Lung (tissue), 12 donors: Measurements from ENCODE around the gene PPP1R13B. TPM values are rescaled to one million over a fixed set of nuclear protein-coding genes. Genes with fewer than 3 reads are reported as not detected.

ENCODE experiments used
- ATAC-seq: fragments of 200-7000 bp; cut with Tn5 transposase; one replicate; pipeline ENCODE4 v1.9.1; 2020; ENCODE audit warnings: moderate number of reproducible peaks; ENCODE audit not compliant: insufficient read depth, low FRiP score
- DNase-seq, 3 donors: peaks; one replicate each; pipeline ENCODE4 v3.0.0-alpha.2; 2013 to 2017
- H3K27ac ChIP-seq, 2 donors: one replicate each; pipeline ENCODE4 v1.5.1; 2013; ENCODE audit warnings: mild to moderate bottlenecking in 2 of 2, moderate library complexity in 2 of 2, control low read depth in 1 of 2, inconsistent platforms in 1 of 2, low read depth in 1 of 2, low read length in 1 of 2
- H3K27me3 ChIP-seq, 3 donors: one replicate each; pipeline ENCODE4 v1.5.1; 2013; ENCODE audit warnings: low read length in 2 of 3; ENCODE audit not compliant: control insufficient read depth in 3 of 3, insufficient read depth in 3 of 3
- H3K36me3 ChIP-seq, 4 donors: one replicate each; pipeline ENCODE4 v1.5.1; 2013; ENCODE audit warnings: low read length in 4 of 4, mild to moderate bottlenecking in 1 of 4, moderate library complexity in 1 of 4; ENCODE audit not compliant: control insufficient read depth in 4 of 4, insufficient read depth in 4 of 4
- H3K4me1 ChIP-seq, 5 donors: one replicate each; pipeline ENCODE4 v1.5.1; 2013; ENCODE audit warnings: low read length in 5 of 5, mild to moderate bottlenecking in 2 of 5, moderate library complexity in 1 of 5; ENCODE audit not compliant: control insufficient read depth in 5 of 5, insufficient read depth in 5 of 5
- H3K4me3 ChIP-seq: one replicate; pipeline ENCODE4 v1.5.1; 2013; ENCODE audit warnings: mild to moderate bottlenecking, control low read depth, moderate library complexity
- H3K9ac ChIP-seq, 2 donors: one replicate each; pipeline ENCODE4 v1.5.1; 2013; ENCODE audit warnings: low read length in 2 of 2, control low read depth in 1 of 2; ENCODE audit not compliant: insufficient read depth in 1 of 2
- H3K9me3 ChIP-seq, 4 donors: one replicate each; pipeline ENCODE4 v1.5.1; 2013; ENCODE audit warnings: low read length in 3 of 4, mild to moderate bottlenecking in 1 of 4, moderate library complexity in 1 of 4; ENCODE audit not compliant: control insufficient read depth in 4 of 4, insufficient read depth in 3 of 4
- WGBS, 2 donors: extraction: QIAGEN DNeasy Blood & Tissue Kit; methylation state at CpG; one replicate each; pipeline ENCODE4 v1.1.7; 2013; 5-methylcytosine and 5-hydroxymethylcytosine counted together
- polyA plus RNA-seq, 2 donors: library from polyadenylated mRNA; stranded (reverse); fragments of 200-250 nt; gene quantifications; one replicate each; pipeline ENCODE4 v1.2.1, GENCODE V29; 2013
- total RNA-seq, 2 donors: library from RNA; depleted of rRNA in 1 of 2; stranded (reverse); fragments of >200 nt in 1 of 2; gene quantifications; one replicate each; pipeline ENCODE4 v1.2.1, GENCODE V29; 2014 to 2021
- TF ChIP-seq, protein P1 (sequence below): IDR thresholded peaks from 2 replicates; pipeline ENCODE4 v1.5.1; 2012; ENCODE audit warnings: mild to moderate bottlenecking; ENCODE audit errors: control extremely low read depth, extremely low read depth
- donor health status: control.
- donor health status: control.
- donor health status: Bipolar disorder and iron deficiency.
- donor health status: healthy.
- donor health status: DM: yes; HTN: yes; CAD: no.

Gene PPP1R13B
- total and polyA plus RNA-seq, 4 donors = 12.0 to 66.6 (median 38.4) TPM

DNA sequence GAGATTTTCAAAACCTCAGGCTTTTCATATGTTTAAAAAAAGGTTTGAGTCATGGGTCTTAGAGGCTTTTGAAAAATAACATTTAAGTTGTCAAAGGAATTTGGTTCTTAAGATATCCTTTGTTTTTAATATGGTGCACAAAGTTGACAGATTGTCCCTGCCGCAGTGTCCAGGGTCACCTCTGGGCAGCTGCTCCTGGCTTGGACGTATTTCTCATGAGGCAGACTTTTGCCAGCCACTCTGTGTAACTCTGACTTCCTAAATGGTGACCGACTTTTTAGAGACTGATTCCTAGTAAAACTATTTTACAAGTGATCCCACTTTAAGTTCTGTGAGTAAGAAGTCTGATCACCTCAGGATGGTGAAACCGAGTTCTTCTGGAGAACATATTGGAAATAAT lies 159.7 kb downstream of the PPP1R13B start:
- TF ChIP-seq, protein P1, sequence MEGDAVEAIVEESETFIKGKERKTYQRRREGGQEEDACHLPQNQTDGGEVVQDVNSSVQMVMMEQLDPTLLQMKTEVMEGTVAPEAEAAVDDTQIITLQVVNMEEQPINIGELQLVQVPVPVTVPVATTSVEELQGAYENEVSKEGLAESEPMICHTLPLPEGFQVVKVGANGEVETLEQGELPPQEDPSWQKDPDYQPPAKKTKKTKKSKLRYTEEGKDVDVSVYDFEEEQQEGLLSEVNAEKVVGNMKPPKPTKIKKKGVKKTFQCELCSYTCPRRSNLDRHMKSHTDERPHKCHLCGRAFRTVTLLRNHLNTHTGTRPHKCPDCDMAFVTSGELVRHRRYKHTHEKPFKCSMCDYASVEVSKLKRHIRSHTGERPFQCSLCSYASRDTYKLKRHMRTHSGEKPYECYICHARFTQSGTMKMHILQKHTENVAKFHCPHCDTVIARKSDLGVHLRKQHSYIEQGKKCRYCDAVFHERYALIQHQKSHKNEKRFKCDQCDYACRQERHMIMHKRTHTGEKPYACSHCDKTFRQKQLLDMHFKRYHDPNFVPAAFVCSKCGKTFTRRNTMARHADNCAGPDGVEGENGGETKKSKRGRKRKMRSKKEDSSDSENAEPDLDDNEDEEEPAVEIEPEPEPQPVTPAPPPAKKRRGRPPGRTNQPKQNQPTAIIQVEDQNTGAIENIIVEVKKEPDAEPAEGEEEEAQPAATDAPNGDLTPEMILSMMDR = no peak
- no peaks in the 10 kb centered on the region for H3K27me3 ChIP-seq

DNA sequence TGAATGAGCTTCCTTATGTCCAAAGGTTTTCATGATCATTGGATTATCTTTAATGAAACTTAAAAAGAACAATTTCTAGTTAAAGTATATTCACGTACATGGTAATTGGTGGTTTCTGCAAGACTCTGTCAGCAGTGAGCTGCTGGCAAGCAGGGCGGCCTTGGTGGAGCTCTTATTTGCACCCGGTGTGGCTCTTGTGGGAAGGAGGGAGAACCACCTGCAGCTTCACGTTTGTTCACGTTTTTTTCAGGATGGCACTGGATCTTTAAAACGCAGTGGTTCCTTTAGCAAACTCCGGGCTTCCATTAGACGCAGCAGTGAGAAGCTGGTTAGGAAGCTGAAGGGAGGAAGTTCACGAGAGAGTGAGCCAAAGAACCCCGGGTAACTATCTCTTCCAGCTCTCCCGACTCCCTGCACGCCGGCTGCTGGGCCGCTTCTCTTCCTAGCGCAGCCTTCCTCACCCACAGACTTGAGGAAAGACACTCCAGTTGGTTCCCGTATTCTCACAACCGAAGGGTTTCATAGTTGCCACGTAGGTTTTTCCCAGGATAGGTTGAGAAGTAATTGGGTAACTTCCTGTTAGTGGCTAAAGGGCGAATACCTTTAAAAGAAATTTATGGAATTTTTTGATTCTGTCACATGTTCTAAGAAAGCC lies 160.4 kb downstream of the PPP1R13B start:
- WGBS, 2 donors = 74 to 75% methylated on average over 19 of the region's 19 CpGs
- peaks cover 18 to 42% (median 31%) of the 10 kb centered on the region in 4 donors for H3K36me3 ChIP-seq
- ATAC-seq (no peak), DNase-seq (no peak)
- H3K27me3 ChIP-seq = no peaks in the 10 kb centered on the region
- H3K4me1 ChIP-seq = peaks cover 0 to 4% (median 2%) of the 10 kb centered on the region in 5 donors
- no peak overlapping the region for H3K9ac ChIP-seq
- H3K9me3 ChIP-seq = peaks cover 0 to 1% (median 0%) of the 10 kb centered on the region in 4 donors
- peak overlapping the region in 1 of 2 donors; percentile 33 for H3K27ac ChIP-seq
- TF ChIP-seq, protein P1 = no peak
- no peak overlapping the region for H3K4me3 ChIP-seq

More for the DNA sequence above, 159.7 kb downstream of the PPP1R13B start:
- WGBS, 2 donors = 91 to 98% methylated on average over 4 of the region's 4 CpGs
- no peak for ATAC-seq
- Histone ChIP-seq H3K4me1 (peaks cover 0 to 4% (median 2%) of the 10 kb centered on the region in 5 donors), H3K36me3 (peaks cover 17 to 45% (median 32%) of the 10 kb centered on the region in 4 donors), H3K9me3 (peaks cover 0 to 1% (median 0%) of the 10 kb centered on the region in 4 donors), H3K9ac (no peak overlapping the region), H3K4me3 (no peak overlapping the region), H3K27ac (no peak overlapping the region)
- DNase-seq = no peak

DNA sequence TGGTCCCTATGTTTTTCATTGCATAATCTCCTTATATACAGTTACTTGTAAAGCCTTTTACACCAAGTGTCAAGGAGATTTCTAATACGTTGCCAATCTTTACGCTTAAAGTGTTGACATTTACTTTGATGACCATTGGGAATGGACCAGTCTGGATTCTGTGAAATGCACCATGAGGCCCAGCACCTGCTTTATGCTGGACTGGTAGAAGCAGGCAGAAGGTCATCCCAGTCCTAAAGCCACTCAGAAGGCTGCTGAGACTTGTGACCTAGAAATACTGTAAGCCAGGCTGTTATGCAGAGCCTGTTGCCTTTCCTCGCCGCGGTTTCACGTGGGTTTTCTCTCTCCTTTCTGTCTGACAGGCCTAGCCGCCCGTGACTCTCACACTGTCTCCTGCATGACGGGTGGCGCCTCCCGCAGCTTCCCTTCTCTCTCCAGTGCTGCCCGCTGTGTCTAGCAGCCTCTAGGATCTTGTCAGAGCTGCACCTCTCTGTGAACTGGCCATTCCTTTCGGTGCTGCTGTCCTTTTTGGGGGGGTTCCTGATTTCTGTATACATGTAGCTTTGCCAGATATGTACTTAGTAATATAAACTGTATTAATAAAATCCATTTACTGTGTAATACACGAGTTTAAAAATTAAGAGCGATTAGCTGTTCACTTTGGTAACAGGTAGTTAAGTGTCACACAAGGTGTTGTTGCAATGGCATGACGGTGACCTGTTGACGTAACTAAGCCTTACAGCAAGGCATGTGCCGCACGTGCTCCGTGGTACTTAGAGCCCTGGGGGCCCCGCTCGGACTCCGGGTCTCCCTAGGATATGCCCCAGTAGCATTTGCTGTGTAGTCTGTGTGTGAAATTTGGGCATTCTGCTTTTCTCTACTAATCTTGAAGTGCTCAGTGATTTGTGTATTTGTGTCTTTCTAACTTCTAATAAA lies 161.8 kb downstream of the PPP1R13B start:
- Histone ChIP-seq H3K27ac (no peak overlapping the region), H3K4me3 (no peak overlapping the region), H3K36me3 (peaks cover 22 to 49% (median 36%) of the 10 kb centered on the region in 4 donors), H3K27me3 (no peaks in the 10 kb centered on the region), H3K9me3 (peaks cover 0 to 1% (median 0%) of the 10 kb centered on the region in 4 donors), H3K4me1 (peaks cover 0 to 4% (median 2%) of the 10 kb centered on the region in 5 donors), H3K9ac (no peak overlapping the region)
- ATAC-seq (no peak), DNase-seq (no peak)
- TF ChIP-seq, protein P1 = no peak
- 93 to 95% methylated on average over 23 of the region's 23 CpGs for WGBS, 2 donors
